Stimulated activated CD8-positive, alpha-beta memory T cell treated with anti-CD3 and anti-CD28 coated beads, Interleukin-15, amount 100 ng/mL, for 4 hours (primary cell): Measurements from ENCODE around the gene GREM2.

Experiments used
- DNase-seq, 2 donors: peaks; one replicate each; pipeline ENCODE4 v3.0.0-alpha.2; 2020; ENCODE audit warnings: low read depth in 2 of 2

GREM2 gene

GRCh38 chr1:240559781-240560180 lies 52.2 kb downstream of the GREM2 start:
- no peak for DNase-seq

- no peak for DNase-seq
Observed at GRCh38 chr1:240555524-240555923, 56.4 kb downstream of the GREM2 start.

GRCh38 chr1:240553351-240553750 lies 58.6 kb downstream of the GREM2 start:
- no peak for DNase-seq

- DNase-seq = no peak
Observed at GRCh38 chr1:240539769-240540414, 72.1 kb downstream of the GREM2 start.

- no peak for DNase-seq
Observed at GRCh38 chr1:240538776-240539430, 73.1 kb downstream of the GREM2 start.

GRCh38 chr1:240533154-240533780 lies 78.7 kb downstream of the GREM2 start:
- DNase-seq = no peak

GRCh38 chr1:240528591-240528990 lies 83.4 kb downstream of the GREM2 start:
- DNase-seq = no peak

- DNase-seq = no peak
Observed at GRCh38 chr1:240527086-240527485, 84.9 kb downstream of the GREM2 start.

- DNase-seq = no peak
Observed at GRCh38 chr1:240526312-240526711, 85.6 kb downstream of the GREM2 start.

GRCh38 chr1:240524356-240525069 lies 87.4 kb downstream of the GREM2 start:
- DNase-seq = no peak

- no peak for DNase-seq
Observed at GRCh38 chr1:240522122-240522822, 89.7 kb downstream of the GREM2 start.

GRCh38 chr1:240517891-240518290 lies 94.1 kb downstream of the GREM2 start:
- DNase-seq = no peak

GRCh38 chr1:240516069-240516468 lies 95.9 kb downstream of the GREM2 start:
- DNase-seq = no peak

GRCh38 chr1:240515505-240515904 lies 96.5 kb downstream of the GREM2 start:
- no peak for DNase-seq

- DNase-seq = no peak
Observed at GRCh38 chr1:240511789-240512188, 100.2 kb downstream of the GREM2 start.

GRCh38 chr1:240508950-240509349 lies 103.0 kb downstream of the GREM2 start:
- no peak for DNase-seq

GRCh38 chr1:240508201-240508600 lies 103.8 kb downstream of the GREM2 start:
- no peak for DNase-seq

- DNase-seq = no peak
Observed at GRCh38 chr1:240506176-240506575, 105.8 kb downstream of the GREM2 start.

GRCh38 chr1:240503558-240503957 lies 108.4 kb downstream of the GREM2 start:
- no peak for DNase-seq

GRCh38 chr1:240503036-240503435 lies 108.9 kb downstream of the GREM2 start:
- DNase-seq = no peak

GRCh38 chr1:240501115-240501514 lies 110.8 kb downstream of the GREM2 start:
- DNase-seq = no peak

GRCh38 chr1:240500647-240501046 lies 111.3 kb downstream of the GREM2 start:
- no peak for DNase-seq
